Cardiac muscle cell (in vitro differentiated cells and primary cell): ENCODE measurements around the gene ZFR2. TPM values are rescaled to one million over a fixed set of nuclear protein-coding genes. Genes with fewer than 3 reads are reported as not detected.

Experiments
- polyA plus RNA-seq: library from polyadenylated mRNA; unstranded; fragments of >200 nt; fragmentation: Nextera tagmentation; extraction: Ambion mirVana; gene quantifications from 2 replicates; pipeline ENCODE4 v1.2.1, GENCODE V29; 2016
- total RNA-seq: library from RNA; depleted of rRNA; stranded (reverse); fragments of >200 nt; gene quantifications from 2 replicates; pipeline ENCODE4 v1.2.3, GENCODE V29; 2016

ZFR2 gene
- total and polyA plus RNA-seq, 2 experiments from 2014 or later = 18.8 to 44.7 TPM

Other genes starting within 250 kb of the ZFR2 start
- 31.0 and 49.0 TPM in 2 replicates for gene CACTIN, start 242.2 kb downstream of the ZFR2 start, total RNA-seq
- gene CACTIN, start 242.2 kb downstream of the ZFR2 start, polyA plus RNA-seq = 19.4 and 20.1 TPM in 2 replicates
- 24.1 and 28.4 TPM in 2 replicates for gene PIP5K1C, start 168.6 kb downstream of the ZFR2 start, total RNA-seq
- gene PIP5K1C, start 168.6 kb downstream of the ZFR2 start, polyA plus RNA-seq = 21.0 and 21.8 TPM in 2 replicates
- 2.8 and 5.2 TPM in 2 replicates for gene TJP3, start 160.7 kb downstream of the ZFR2 start, total RNA-seq
- gene TJP3, start 160.7 kb downstream of the ZFR2 start, polyA plus RNA-seq = 3.0 and 5.0 TPM in 2 replicates
- gene APBA3, start 107.3 kb downstream of the ZFR2 start, total RNA-seq = 39.9 and 49.4 TPM in 2 replicates
- gene APBA3, start 107.3 kb downstream of the ZFR2 start, polyA plus RNA-seq = 29.4 and 34.3 TPM in 2 replicates
- 37.9 and 57.8 TPM in 2 replicates for gene MRPL54, start 106.4 kb downstream of the ZFR2 start, total RNA-seq
- 81.5 and 91.2 TPM in 2 replicates for gene MRPL54, start 106.4 kb downstream of the ZFR2 start, polyA plus RNA-seq
- not detected in 2 replicates for gene RAX2, start 96.8 kb downstream of the ZFR2 start, total RNA-seq
- not detected in 2 replicates for gene RAX2, start 96.8 kb downstream of the ZFR2 start, polyA plus RNA-seq
- 4.9 and 6.9 TPM in 2 replicates for gene MATK, start 82.7 kb downstream of the ZFR2 start, total RNA-seq
- 4.8 and 7.4 TPM in 2 replicates for gene MATK, start 82.7 kb downstream of the ZFR2 start, polyA plus RNA-seq
- 0.15 and 0.25 TPM in 2 replicates for gene ATCAY, start 11.6 kb upstream of the ZFR2 start, total RNA-seq
- 0.29 and 0.40 TPM in 2 replicates for gene ATCAY, start 11.6 kb upstream of the ZFR2 start, polyA plus RNA-seq
- gene NMRK2, start 64.0 kb upstream of the ZFR2 start, total RNA-seq = 32.9 and 46.5 TPM in 2 replicates
- gene NMRK2, start 64.0 kb upstream of the ZFR2 start, polyA plus RNA-seq = 34.3 and 39.4 TPM in 2 replicates
- gene DAPK3, start 102.1 kb upstream of the ZFR2 start, total RNA-seq = 133 and 157 TPM in 2 replicates
- 72.1 and 90.2 TPM in 2 replicates for gene DAPK3, start 102.1 kb upstream of the ZFR2 start, polyA plus RNA-seq
- 2,213 and 2,849 TPM in 2 replicates for gene EEF2, start 116.4 kb upstream of the ZFR2 start, total RNA-seq
- 316 and 530 TPM in 2 replicates for gene EEF2, start 116.4 kb upstream of the ZFR2 start, polyA plus RNA-seq
- gene PIAS4, start 138.7 kb upstream of the ZFR2 start, total RNA-seq = 32.6 and 35.4 TPM in 2 replicates
- gene PIAS4, start 138.7 kb upstream of the ZFR2 start, polyA plus RNA-seq = 9.6 and 11.3 TPM in 2 replicates
- 14.6 and 20.5 TPM in 2 replicates for gene ZBTB7A, start 197.9 kb upstream of the ZFR2 start, total RNA-seq
- gene ZBTB7A, start 197.9 kb upstream of the ZFR2 start, polyA plus RNA-seq = 17.2 and 18.6 TPM in 2 replicates